Tibial artery (tissue), 4 donors: ENCODE measurements around the gene IQGAP2.

Experiments used
- DNase-seq, 2 donors: peaks; one replicate each; pipeline ENCODE4 v3.0.0-alpha.2; 2019
- H3K27ac ChIP-seq, 2 donors: fragments of 200-600 bp; sonication (generic) in 1 of 2; 1 replicate in 1 of 2; 2 replicates in 1 of 2; pipeline ENCODE4 v1.5.1; 2018 to 2019; ENCODE audit warnings: mild to moderate bottlenecking in 1 of 2
- H3K27me3 ChIP-seq, 2 donors: fragments of 200-600 bp; sonication (generic) in 1 of 2; one replicate each; pipeline versions ENCODE4 v1.5.1 to v1.6.0; 2016 to 2019
- H3K36me3 ChIP-seq, 3 donors: fragments of 200-600 bp; sonication (generic) in 2 of 3; one replicate each; pipeline ENCODE4 v1.5.1; 2016 to 2019; ENCODE audit warnings: mild to moderate bottlenecking in 2 of 3
- H3K4me1 ChIP-seq, 4 donors: fragments of 200-600 bp; sonication (generic) in 2 of 4; 1 replicate in 3 of 4; 2 replicates in 1 of 4; pipeline ENCODE4 v1.5.1; 2016 to 2019
- H3K4me3 ChIP-seq, 2 donors: fragments of 200-600 bp; sonication (generic) in 1 of 2; 1 replicate in 1 of 2; 2 replicates in 1 of 2; pipeline ENCODE4 v1.5.1; 2018 to 2019; ENCODE audit warnings: mild to moderate bottlenecking in 2 of 2
- H3K9me3 ChIP-seq, 3 donors: fragments of 200-600 bp; sonication (generic) in 1 of 3; one replicate each; pipeline ENCODE4 v1.5.1; 2016 to 2019
- intact Hi-C: fragments of 100-400 bp; cut with DNase I; formaldehyde crosslinking; loops from one replicate; pipeline ENCODE4 v1.15.0; 2023; ENCODE audit warnings: low total_unique reads
- TF ChIP-seq, protein P1 (sequence below), 2 experiments: fragments of 200-600 bp in 1 of 2; fragments of 450-650 bp in 1 of 2; IDR thresholded peaks; one replicate each; pipeline ENCODE4 v1.5.1; 2017 to 2019; ENCODE audit warnings: antibody characterized with exemption in 2 of 2, mild to moderate bottlenecking in 1 of 2, moderate library complexity in 1 of 2

The IQGAP2 gene

DNA sequence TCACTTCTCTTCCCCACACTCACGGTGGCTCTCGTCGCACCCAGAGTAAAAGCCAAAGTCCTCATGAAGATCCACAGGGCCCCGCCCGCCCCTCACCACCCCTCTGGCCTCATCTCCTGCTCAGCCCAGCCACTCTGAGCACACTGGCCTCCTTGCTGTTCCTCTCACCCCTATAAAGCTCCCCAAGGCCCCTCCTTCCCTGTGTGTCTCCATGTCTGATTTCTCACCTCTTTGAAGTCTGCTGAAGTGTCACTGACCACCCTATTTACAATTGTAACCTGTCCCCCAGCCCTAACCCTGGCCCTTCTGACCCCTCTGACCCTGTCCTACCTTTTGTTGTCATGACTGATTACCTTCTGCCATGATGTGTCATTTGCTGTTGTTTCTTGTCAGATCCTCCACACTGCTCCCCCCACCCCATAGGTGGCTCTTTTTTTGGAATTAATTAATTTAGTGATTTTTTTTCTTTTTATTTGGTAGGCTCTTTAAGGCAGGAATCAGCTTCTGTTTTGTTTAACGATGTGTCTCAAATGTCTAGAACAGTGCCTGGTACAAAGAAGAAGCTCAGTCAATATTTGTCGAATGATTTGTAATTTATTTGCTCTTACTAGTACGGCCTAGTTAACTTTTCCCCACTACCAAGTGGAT lies 90.2 kb downstream of the IQGAP2 start:
- no peak overlapping the region for H3K4me3 ChIP-seq
- no peak for DNase-seq
- no peaks in the 10 kb centered on the region for H3K9me3 ChIP-seq
- TF ChIP-seq, protein P1, sequence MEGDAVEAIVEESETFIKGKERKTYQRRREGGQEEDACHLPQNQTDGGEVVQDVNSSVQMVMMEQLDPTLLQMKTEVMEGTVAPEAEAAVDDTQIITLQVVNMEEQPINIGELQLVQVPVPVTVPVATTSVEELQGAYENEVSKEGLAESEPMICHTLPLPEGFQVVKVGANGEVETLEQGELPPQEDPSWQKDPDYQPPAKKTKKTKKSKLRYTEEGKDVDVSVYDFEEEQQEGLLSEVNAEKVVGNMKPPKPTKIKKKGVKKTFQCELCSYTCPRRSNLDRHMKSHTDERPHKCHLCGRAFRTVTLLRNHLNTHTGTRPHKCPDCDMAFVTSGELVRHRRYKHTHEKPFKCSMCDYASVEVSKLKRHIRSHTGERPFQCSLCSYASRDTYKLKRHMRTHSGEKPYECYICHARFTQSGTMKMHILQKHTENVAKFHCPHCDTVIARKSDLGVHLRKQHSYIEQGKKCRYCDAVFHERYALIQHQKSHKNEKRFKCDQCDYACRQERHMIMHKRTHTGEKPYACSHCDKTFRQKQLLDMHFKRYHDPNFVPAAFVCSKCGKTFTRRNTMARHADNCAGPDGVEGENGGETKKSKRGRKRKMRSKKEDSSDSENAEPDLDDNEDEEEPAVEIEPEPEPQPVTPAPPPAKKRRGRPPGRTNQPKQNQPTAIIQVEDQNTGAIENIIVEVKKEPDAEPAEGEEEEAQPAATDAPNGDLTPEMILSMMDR (IDR thresholded peaks at IDR 0.05) = no peak
- no peak overlapping the region for H3K27ac ChIP-seq
- H3K27me3 ChIP-seq = peaks cover 0 to 4% of the 10 kb centered on the region in 2 donors
- no peaks in the 10 kb centered on the region for H3K4me1 ChIP-seq
- H3K36me3 ChIP-seq = no peaks in the 10 kb centered on the region
- intact Hi-C loops = no loop called here

DNA sequence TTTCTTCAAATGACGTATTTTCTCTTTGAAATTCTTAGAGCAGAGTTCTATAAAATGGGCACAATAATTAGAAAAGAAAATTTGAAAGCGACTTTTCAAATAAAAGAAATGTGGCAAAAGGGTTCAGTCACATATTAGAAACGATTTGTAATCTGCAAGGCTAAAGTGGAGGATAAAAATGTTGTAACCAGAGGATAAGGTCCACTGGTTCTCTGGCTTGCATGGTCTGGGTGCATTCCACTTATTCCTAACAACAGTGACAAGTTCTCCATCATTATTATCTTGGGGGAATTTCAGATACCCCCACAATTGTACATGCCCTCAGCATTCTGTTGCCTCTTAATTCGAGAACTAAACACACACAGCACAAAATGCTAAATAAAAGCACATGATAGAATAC lies 91.1 kb downstream of the IQGAP2 start:
- Histone ChIP-seq H3K36me3 (no peaks in the 10 kb centered on the region), H3K9me3 (no peaks in the 10 kb centered on the region), H3K27ac (no peak overlapping the region), H3K4me1 (no peaks in the 10 kb centered on the region), H3K27me3 (peaks cover 0 to 4% of the 10 kb centered on the region in 2 donors), H3K4me3 (no peak overlapping the region)
- TF ChIP-seq, protein P1 (IDR thresholded peaks at IDR 0.05) = no peak
- no peak for DNase-seq
- intact Hi-C loops = no loop called here

DNA sequence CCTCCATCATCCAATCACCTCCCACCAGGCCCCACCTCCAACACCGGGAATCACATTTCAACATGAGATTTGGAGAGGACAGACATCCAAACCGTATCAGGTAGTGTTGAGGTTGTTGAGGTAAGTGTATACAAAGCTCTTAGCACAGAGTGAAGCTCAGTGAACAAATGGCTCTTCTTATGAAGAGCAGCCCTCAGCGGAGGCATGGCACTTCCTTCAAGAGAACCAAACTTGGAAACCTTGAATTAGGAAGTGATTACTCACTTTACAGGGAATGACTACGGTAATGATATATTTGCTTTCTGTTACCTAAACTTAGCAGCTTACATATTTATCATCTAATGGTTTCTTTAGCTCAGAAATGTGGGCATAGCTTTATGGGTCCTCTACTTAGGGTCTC lies 92.8 kb downstream of the IQGAP2 start:
- TF ChIP-seq, protein P1 (IDR thresholded peaks at IDR 0.05) = no peak
- no peaks in the 10 kb centered on the region for H3K9me3 ChIP-seq
- no peak overlapping the region for H3K4me3 ChIP-seq
- no peak for DNase-seq
- no peak overlapping the region for H3K27ac ChIP-seq
- no peaks in the 10 kb centered on the region for H3K4me1 ChIP-seq
- H3K27me3 ChIP-seq = peaks cover 0 to 4% of the 10 kb centered on the region in 2 donors
- no peaks in the 10 kb centered on the region for H3K36me3 ChIP-seq
- intact Hi-C loops = no loop called here

DNA sequence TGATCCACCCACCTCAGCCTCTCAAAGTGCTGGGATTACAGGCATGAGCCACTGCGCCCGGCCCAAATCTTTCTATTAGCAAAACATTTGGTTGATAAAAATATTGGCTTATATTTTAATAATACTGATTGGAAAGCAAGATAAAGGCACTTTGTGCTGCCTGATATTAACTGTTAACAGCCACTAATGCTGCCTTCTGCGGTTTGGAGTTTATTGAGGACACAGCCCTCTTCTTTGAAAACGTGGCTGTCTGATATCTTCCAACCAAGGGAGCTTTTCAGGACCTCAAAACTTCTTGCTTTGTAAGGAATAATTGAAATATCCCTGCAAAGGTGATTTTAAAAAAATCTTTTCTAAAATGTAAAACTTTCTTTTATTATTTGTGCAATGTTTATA lies 94.0 kb downstream of the IQGAP2 start:
- H3K9me3 ChIP-seq = no peaks in the 10 kb centered on the region
- DNase-seq = no peak
- no peaks in the 10 kb centered on the region for H3K4me1 ChIP-seq
- H3K36me3 ChIP-seq = no peaks in the 10 kb centered on the region
- no peak overlapping the region for H3K27ac ChIP-seq
- intact Hi-C loops = no loop called here
- H3K4me3 ChIP-seq = no peak overlapping the region
- TF ChIP-seq, protein P1 (IDR thresholded peaks at IDR 0.05) = no peak
- peaks cover 0 to 4% of the 10 kb centered on the region in 2 donors for H3K27me3 ChIP-seq

DNA sequence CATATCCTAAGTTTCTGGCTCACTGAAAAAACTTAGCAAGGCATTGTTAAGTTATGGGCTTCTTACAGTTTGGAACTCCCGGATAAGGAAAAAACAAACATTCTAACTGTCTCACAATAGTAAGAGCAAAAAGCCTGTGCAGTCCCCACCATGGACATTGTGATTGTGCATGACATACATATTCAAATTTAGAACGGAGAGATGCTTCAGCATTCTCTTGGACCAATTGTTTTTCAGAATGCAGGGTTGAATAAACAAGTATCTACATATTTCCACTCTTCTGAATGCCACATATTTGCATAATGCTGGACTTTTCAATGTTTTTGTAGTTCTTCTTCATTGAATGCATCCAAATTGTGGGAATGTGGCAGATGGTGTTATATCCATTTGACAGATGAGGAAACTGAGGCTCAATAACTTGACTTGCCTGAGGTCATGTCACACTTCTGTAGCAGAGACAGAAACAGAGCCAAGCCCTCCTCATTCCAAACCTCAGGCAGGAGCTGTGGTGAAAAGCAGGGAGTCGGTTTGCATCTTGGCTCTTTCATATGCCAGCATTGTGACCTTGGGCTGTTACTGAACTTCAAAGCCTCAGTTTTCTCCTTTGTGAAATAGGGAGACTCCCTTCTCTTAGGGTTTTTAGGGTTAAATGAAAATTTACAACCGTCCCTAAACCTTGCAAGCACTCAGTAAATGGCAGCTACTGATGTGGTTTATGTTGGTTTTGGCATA lies 95.1 kb downstream of the IQGAP2 start:
- no peaks in the 10 kb centered on the region for H3K36me3 ChIP-seq
- peaks cover 0 to 3% of the 10 kb centered on the region in 2 donors for H3K27me3 ChIP-seq
- H3K9me3 ChIP-seq = no peaks in the 10 kb centered on the region
- no peaks in the 10 kb centered on the region for H3K4me1 ChIP-seq
- no peak for DNase-seq
- H3K27ac ChIP-seq = no peak overlapping the region
- no peak overlapping the region for H3K4me3 ChIP-seq
- intact Hi-C loops = no loop called here
- TF ChIP-seq, protein P1 (IDR thresholded peaks at IDR 0.05) = no peak
